ENCODE measurements around the gene KLRB1.
"Not testable (repeated sequence)": the region's sequence is repeated elsewhere in the genome, so short reads cannot be mapped to it uniquely, and the experiment has no call there.

KLRB1 gene

DNA sequence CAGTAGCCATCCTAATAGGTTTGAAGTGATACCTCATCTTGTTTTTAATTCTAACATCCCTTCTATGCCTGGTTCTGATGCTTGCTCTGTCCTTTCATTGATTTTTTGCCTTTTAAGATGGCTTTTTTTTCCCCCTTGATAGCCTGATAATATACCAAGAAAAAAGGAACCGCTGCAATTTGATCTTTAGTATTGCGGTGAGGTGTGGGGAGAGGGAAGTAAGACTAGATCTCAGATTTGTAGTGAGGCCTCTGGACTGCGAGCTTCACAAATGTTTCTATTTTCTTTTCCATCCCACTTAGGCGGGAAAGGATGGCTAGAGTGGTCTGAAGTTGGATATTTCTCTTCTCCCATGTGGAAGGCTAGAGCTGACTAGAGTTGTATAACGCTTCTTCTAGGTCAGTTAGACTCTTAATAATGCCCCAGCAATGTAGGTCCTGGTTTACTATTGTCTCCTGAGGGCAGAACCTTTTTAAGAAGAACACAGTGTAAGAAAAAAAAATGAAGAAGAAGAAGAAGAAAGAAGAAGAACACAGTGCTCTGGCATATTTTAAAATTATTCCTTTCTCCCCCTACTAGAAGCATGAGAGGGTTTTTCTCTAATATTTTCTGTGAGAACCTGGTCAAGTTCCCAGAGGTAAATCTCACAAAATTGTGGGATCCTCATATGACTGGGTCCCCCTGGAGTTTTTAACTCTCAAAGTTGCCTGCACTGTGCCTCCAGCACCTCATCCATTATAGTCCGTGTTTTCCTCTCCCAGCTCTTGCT lies 11.9 kb upstream of the KLRB1 start:
- TF ChIP-seq TCF4 (CRISPR knock-in tag; IDR thresholded peaks at IDR 0.05; ENCODE audit: borderline replicate concordance) (no peak), ISL1 (CRISPR knock-in tag; IDR thresholded peaks at IDR 0.05) (no peak), PPARA (CRISPR knock-in tag; IDR thresholded peaks at IDR 0.05; ENCODE audit: borderline replicate concordance) (no peak), CSDC2 (CRISPR knock-in tag; IDR thresholded peaks at IDR 0.05) (no peak), GLIS3 (CRISPR knock-in tag; IDR thresholded peaks at IDR 0.05) (no peak), TOX (CRISPR knock-in tag; IDR thresholded peaks at IDR 0.05; ENCODE audit: borderline replicate concordance) (no peak)
- TF ChIP-seq, protein P1, sequence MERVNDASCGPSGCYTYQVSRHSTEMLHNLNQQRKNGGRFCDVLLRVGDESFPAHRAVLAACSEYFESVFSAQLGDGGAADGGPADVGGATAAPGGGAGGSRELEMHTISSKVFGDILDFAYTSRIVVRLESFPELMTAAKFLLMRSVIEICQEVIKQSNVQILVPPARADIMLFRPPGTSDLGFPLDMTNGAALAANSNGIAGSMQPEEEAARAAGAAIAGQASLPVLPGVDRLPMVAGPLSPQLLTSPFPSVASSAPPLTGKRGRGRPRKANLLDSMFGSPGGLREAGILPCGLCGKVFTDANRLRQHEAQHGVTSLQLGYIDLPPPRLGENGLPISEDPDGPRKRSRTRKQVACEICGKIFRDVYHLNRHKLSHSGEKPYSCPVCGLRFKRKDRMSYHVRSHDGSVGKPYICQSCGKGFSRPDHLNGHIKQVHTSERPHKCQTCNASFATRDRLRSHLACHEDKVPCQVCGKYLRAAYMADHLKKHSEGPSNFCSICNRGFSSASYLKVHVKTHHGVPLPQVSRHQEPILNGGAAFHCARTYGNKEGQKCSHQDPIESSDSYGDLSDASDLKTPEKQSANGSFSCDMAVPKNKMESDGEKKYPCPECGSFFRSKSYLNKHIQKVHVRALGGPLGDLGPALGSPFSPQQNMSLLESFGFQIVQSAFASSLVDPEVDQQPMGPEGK (CRISPR knock-in tag; IDR thresholded peaks at IDR 0.05; ENCODE audit: borderline replicate concordance), result no peak
- TF ChIP-seq, protein P2, sequence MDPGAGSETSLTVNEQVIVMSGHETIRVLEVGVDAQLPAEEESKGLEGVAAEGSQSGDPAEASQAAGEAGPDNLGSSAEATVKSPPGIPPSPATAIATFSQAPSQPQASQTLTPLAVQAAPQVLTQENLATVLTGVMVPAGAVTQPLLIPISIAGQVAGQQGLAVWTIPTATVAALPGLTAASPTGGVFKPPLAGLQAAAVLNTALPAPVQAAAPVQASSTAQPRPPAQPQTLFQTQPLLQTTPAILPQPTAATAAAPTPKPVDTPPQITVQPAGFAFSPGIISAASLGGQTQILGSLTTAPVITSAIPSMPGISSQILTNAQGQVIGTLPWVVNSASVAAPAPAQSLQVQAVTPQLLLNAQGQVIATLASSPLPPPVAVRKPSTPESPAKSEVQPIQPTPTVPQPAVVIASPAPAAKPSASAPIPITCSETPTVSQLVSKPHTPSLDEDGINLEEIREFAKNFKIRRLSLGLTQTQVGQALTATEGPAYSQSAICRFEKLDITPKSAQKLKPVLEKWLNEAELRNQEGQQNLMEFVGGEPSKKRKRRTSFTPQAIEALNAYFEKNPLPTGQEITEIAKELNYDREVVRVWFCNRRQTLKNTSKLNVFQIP (CRISPR knock-in tag; IDR thresholded peaks at IDR 0.05; ENCODE audit: borderline replicate concordance, low read depth), result no peak
- no peak for ATAC-seq

DNA sequence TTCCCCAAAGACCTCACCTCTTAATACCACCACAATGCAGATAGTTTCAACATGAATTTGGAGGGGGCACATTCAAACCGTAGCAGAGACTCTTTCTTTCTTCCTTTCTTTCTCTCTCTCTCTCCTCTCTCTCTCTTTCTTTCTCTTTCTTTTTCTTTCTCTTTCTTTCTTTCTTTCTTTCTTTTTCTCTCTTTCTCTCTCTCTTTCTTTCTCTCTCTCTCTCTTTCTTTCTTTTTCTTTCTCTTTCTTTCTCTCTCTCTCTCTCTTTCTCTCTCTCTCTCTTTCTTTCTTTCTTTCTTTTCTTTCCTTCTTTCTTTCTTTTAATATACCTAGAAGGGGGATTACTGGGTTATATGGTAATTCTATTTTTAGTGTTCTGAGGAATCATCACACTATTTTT lies 11.2 kb upstream of the KLRB1 start:
- not testable (repeated sequence) for ATAC-seq

DNA sequence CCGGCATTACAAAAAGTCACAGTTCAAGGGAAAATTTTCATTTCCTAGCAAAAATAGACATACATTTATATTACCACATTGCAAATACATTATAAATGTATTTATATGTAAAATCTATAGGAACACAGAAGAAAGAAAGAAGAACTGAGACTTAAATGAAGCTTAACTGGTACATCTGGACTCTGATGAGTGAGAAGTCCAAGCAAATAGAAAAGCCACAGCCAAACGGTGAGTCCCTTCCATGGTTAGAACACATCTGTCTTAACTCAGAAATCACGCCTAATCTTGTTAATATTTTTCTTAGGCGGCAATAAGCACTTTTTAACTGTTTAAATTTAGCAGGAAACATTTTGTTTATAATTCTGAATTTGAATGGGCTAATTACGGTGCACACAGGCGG lies 9.4 kb upstream of the KLRB1 start:
- no peak for TF ChIP-seq ARNTL (CRISPR knock-in tag; IDR thresholded peaks at IDR 0.05; ENCODE audit: borderline replicate concordance, low read depth)

DNA sequence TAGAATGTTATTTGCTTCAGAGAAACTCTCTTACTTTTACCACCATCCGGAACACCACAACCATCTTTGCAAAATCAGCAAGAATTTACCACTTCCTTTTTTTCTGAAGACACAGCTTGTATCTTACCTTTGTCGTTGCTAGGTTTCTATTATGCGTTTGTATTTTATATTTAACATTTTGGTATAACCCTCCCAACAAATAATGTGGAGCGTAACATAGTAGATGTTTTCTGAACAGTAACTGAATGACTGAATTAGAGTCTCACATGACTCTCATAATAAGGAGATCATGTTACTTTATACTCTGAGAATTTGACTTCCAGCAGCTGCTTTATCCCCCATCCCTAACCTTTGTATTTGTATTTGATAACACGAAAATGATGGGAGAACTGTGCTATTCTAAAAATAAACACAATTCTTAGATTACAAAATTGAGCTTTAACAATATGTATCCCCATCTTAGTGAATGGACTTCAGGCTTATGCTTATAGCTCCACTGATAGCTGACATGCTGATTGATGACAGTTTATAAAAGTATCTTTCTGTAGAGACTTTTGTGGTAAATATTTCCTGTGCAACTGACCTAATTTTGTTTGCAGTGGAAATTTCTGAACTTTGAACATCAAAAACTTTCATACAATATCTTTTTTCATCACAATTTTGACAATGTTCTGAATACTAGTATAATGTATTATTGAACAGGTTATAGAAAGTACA lies 7.9 kb upstream of the KLRB1 start:
- ATAC-seq, result no peak

More for the DNA sequence above, 9.4 kb upstream of the KLRB1 start:
- ATAC-seq, result no peak

DNA sequence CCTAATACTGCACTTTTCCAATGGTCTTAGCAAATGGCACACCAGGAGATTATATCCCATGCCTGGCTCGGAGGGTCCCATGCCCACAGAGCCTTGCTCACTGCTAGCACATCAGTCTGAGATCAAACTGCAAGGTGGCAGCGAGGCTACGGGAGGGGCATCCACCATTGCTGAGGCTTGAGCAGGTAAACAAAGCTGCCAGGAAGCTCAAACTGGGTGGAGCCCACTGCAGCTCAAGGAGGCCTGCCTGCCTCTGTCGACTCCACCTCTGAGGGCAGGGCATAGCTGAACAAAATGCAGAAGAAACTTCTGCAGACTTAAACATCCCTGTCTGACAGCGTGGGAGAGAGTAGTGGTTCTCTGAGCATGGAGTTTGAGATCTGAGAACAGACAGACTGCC lies 2.9 kb upstream of the KLRB1 start:
- not testable (repeated sequence) for ATAC-seq

More for the DNA sequence above, 7.9 kb upstream of the KLRB1 start:
- no peak for TF ChIP-seq OSR1 (CRISPR knock-in tag; IDR thresholded peaks at IDR 0.05)
- TF ChIP-seq, protein P2 (CRISPR knock-in tag; IDR thresholded peaks at IDR 0.05; ENCODE audit: borderline replicate concordance, low read depth), result no peak

DNA sequence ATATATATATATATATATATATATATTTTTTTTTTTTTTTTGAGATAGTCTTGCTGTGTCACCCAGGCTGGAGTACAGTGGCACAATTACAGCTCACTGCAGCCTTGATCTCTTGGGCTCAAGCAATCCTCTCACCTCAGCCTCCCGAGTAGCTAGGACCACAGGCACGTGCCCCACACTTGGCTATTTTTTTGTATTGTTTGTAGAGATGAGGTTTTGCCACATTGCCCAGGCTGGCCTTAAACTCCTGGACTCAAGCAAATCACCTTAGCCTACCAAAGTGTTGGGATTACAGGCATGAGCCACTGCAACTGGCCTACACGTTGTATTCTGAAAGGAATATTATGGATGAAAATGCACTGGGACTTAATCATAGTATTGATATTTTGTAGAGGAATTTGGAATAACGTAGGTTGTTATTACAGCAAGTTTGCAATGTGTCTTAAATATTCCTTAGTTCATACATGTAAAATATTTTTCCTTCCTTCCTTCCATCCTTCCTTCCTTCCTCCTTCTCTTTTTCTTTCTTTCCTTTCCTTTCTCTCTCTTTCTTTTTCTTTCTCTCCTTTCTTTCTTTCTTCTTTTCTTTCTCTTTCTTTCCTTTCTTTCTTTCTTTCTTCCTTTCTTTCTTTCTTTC lies 862 bp downstream of the KLRB1 start:
- no peak for ATAC-seq
- TF ChIP-seq TOX (CRISPR knock-in tag; IDR thresholded peaks at IDR 0.05; ENCODE audit: borderline replicate concordance) (no peak), RARB (CRISPR knock-in tag; IDR thresholded peaks at IDR 0.05) (no peak), ZFP30 (CRISPR knock-in tag; IDR thresholded peaks at IDR 0.05) (no peak), ZNF565 (CRISPR knock-in tag; conservative IDR thresholded peaks at IDR 0.05; ENCODE audit: low read depth) (no peak), OSR1 (CRISPR knock-in tag; IDR thresholded peaks at IDR 0.05) (no peak), GLIS3 (CRISPR knock-in tag; IDR thresholded peaks at IDR 0.05) (no peak), CSDC2 (CRISPR knock-in tag; IDR thresholded peaks at IDR 0.05) (no peak), ZC3H10 (CRISPR knock-in tag; IDR thresholded peaks at IDR 0.05) (no peak)
- TF ChIP-seq, protein P2 (CRISPR knock-in tag; IDR thresholded peaks at IDR 0.05; ENCODE audit: borderline replicate concordance, low read depth), result no peak
- TF ChIP-seq, protein P3, sequence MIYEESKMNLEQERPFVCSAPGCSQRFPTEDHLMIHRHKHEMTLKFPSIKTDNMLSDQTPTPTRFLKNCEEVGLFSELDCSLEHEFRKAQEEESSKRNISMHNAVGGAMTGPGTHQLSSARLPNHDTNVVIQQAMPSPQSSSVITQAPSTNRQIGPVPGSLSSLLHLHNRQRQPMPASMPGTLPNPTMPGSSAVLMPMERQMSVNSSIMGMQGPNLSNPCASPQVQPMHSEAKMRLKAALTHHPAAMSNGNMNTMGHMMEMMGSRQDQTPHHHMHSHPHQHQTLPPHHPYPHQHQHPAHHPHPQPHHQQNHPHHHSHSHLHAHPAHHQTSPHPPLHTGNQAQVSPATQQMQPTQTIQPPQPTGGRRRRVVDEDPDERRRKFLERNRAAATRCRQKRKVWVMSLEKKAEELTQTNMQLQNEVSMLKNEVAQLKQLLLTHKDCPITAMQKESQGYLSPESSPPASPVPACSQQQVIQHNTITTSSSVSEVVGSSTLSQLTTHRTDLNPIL (CRISPR knock-in tag; IDR thresholded peaks at IDR 0.05; ENCODE audit: low read depth), result no peak
